AG08396 (cell line): ENCODE data around the gene PRELID1.
"Not testable (repeated sequence)": the region's sequence is repeated elsewhere in the genome, so short reads cannot be mapped to it uniquely, and the experiment has no call there.

ENCODE experiments used
- DNase-seq: peaks from one replicate; pipeline ENCODE4 v3.0.0; 2012; ENCODE audit warnings: low spot score, mixed read lengths

The PRELID1 gene

DNA sequence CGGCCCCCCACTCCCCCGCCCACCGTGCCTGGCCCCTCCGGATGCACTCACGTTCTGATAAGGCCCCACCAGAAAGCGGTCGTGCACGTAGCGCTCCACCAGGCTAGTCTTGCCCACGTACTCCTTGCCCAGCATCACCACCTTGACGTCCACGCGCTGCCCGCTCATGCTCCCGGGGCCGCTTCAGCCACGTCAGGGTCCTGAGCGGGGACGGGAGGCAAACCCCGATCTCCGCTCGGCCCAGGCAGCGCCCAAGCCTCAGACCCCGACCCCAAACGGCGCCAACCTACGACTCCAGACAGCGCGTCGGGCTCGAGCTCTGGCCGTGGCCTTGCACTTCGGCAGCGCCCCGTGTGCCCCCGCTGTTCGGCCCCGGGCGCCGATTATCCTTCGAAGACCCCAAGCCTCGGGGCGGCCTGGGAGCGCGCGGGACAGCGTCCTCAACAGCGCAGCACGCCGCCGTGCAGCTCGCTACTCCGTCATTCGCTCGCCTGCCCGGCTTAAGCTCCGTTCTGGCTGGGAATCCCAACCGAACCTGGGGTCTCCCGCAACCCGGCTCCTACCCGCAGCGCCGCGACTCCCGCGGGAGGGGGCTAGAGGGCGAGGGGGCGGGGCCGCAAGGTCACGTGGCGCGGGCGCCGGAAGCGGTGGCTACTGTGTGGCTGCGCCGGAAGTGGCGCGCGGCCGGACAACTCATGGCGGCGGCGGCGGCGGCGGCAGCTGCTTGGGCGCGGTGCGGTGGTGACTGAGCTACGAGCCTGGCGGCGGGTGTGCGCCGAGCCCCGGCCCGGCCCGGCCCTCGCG lies at the start of gene PRELID1, which contains the start of gene RAB24:
Gene PRELID1, plus strand, starts transcription at position 679 of the 804 bp plus-strand sequence. CDS start 187 bp downstream, outside the sequence.
Gene RAB24, minus strand, starts transcription at position 599 of the 804 bp plus-strand sequence. Its CDS starts 431 bp downstream, at position 168.
- peak; percentile 96 for DNase-seq

DNA sequence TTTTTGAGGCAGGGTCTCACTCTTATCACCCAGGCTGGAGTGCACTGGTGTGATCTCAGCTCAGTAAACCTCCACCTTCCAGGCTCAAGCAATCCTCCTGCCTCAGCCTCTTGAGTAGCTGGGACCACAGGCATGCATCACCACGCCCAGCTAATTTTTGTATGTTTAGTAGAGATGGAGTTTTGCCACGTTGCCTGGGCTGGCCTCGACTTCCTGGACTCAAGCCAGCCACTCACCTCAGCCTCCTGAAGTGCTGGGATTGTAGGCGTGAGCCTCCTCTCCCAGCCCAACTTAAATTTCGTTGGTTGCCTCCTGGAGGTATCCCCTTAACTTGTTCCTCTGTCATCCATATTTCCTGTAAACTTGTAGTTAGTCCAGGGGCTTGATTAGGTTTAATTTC lies 47.3 kb upstream of the PRELID1 start:
- DNase-seq, result no peak

- not testable (repeated sequence) for DNase-seq
Observed at GRCh38 chr5:177258711-177259110, 44.9 kb upstream of the PRELID1 start.

- no peak for DNase-seq
Observed at GRCh38 chr5:177260961-177261360, 42.6 kb upstream of the PRELID1 start.

- no peak for DNase-seq
Observed at GRCh38 chr5:177261510-177261909, 42.1 kb upstream of the PRELID1 start.

DNA sequence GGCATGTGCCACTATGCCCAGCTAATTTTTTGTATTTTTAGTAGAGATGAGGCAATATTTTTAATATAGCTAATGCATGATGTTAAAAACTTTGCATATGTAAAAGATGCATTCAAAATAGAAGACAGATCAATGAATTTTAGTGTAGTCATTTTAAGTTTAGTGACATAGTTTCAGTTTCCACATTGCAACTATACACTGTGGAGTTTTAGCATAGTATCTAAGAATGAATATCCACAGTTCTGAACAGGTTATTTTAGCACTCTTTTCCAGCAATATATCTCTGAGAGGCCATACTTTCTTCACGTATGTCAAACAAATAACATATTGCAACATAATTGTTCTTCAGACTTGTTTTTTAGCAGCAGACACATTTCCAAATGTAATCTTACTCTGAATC lies 39.4 kb upstream of the PRELID1 start:
- DNase-seq, result no peak

- DNase-seq, result no peak
Observed at GRCh38 chr5:177265395-177265794, 38.2 kb upstream of the PRELID1 start.

DNA sequence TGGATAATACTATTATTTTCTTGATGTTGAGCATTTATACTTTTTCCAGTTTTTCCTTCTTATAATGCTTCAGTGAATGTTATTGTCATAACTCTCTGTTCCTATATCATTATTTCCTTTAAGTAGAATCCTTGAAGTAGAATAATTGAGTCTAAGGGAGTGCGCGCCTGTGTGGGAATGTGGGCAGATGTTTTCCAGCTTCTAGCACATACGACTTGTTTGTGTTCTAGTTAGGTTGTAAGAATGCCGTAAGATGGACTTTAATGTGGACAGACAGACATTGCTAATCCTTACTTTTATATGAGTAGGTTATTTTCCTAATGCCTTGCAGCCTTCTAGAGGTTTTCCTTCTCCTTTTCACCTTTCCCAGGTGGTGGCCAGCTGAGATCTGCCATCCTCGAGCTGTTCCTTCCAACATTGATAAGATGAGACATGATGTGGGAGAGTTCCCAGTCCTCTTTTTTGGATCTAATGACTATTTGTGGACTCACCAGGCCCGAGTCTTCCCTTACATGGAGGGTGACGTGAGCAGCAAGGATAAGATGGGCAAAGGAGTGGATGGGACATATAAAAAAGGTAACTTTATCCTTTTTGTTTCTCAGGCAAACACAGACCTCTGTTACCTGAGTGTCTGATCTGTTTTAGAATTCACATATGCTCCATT lies 34.2 kb upstream of the PRELID1 start:
- no peak for DNase-seq

GRCh38 chr5:177269976-177270375 lies 33.6 kb upstream of the PRELID1 start:
- no peak for DNase-seq

DNA sequence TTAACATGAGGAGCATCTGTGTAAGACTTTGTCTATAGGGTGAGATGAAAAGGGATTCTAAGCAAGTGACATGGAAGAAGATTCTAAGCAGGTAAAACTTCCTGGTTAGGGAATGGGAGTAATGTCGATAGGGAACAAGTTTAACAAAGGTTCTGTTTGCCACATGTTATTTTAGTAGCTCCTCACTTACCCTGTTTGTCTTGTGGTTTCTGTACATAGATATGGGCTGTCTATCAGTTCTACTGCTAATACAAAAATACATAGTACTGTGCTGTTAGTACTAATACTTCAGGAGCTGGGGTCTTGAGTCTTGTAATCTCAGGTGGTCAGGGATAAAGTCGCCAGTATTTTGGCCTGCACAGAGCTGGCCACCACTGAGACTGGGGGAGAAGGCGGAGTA lies 32.9 kb upstream of the PRELID1 start:
- no peak for DNase-seq

DNA sequence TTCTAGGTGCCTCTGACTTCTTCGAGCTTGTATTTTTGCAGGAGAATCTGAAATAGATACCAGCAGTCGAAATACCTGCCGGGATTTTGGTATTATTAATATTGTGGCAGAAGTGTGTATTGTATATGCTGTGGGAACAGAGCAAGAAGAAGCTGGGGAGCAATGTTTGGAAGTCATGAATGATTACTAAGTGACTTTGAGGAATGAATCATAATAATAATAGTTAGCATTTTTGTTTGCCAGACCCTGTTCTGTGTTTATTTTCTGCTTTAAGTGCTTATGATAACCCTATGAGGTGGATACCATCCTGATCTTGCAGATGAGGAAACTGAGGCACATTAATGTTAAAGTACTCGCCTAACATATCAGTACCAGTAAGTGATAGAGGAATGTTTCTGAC lies 32.5 kb upstream of the PRELID1 start:
- peak; percentile 10 for DNase-seq

- no peak for DNase-seq
Observed at GRCh38 chr5:177275883-177276282, 27.7 kb upstream of the PRELID1 start.

DNA sequence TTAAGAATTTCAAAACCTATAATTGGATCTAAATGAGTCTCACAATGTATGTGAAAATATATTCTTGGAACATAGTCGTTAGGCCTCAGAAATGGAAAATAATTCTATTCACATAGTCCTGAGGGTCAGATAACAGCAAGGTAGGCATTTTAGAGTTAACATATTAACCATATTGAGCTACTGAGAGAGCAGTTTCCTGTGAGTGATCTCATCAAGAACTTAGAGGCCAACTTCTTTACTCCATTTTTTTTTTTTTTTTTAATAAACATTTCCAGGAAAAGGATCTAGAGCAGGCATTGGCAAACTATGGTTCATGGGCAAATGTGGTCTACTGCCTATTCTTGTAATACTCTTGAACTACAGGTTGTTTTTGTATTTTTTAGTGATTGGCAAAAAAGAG lies 26.7 kb upstream of the PRELID1 start:
- DNase-seq, result no peak

DNA sequence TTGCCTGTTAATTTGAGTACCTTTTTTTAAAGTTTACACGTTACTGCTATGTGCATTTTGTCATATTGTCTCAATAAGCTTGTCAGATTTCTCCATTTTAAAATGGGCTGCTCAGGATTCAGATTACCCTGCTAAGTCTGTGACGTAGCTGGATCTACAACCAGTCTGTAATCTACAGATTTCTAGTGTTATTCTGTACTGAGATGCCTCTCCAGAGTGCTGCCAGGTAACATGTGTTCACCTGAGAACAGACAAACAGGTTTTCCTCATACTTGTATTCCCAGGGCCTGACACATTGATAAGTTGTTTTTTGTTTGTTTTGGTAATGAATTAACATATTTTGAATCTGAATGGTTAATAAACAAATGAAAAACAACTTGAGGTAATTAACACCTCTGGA lies 15.4 kb upstream of the PRELID1 start:
- no peak for DNase-seq

GRCh38 chr5:177290816-177291596 lies 12.6 kb upstream of the PRELID1 start:
- DNase-seq, result no peak

DNA sequence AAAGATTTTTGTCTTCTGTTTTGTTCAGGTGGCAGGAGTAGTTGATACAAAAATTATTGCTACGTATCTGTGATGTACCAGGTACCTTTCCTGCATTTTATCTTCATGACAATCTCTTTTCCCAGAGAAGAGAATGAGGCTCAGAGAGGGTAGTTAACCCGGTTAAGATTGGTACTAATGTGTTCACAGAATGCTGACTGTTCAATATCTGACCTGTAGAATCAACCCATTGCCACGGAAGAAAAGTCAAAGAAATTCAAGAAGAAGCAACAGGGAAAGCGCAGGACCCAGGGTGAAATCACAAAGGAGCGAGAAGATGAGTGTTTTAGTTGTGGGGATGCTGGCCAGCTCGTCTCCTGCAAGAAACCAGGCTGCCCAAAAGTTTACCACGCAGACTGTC lies 11.9 kb upstream of the PRELID1 start:
- no peak for DNase-seq

DNA sequence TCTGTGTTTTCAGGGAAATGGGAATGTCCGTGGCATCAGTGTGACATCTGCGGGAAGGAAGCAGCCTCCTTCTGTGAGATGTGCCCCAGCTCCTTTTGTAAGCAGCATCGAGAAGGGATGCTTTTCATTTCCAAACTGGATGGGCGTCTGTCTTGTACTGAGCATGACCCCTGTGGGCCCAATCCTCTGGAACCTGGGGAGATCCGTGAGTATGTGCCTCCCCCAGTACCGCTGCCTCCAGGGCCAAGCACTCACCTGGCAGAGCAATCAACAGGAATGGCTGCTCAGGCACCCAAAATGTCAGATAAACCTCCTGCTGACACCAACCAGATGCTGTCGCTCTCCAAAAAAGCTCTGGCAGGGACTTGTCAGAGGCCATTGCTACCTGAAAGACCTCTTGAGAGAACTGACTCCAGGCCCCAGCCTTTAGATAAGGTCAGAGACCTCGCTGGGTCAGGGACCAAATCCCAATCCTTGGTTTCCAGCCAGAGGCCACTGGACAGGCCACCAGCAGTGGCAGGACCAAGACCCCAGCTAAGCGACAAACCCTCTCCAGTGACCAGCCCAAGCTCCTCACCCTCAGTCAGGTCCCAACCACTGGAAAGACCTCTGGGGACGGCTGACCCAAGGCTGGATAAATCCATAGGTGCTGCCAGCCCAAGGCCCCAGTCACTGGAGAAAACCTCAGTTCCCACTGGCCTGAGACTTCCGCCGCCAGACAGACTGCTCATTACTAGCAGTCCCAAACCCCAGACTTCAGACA lies 9.6 kb upstream of the PRELID1 start:
- DNase-seq, result no peak

DNA sequence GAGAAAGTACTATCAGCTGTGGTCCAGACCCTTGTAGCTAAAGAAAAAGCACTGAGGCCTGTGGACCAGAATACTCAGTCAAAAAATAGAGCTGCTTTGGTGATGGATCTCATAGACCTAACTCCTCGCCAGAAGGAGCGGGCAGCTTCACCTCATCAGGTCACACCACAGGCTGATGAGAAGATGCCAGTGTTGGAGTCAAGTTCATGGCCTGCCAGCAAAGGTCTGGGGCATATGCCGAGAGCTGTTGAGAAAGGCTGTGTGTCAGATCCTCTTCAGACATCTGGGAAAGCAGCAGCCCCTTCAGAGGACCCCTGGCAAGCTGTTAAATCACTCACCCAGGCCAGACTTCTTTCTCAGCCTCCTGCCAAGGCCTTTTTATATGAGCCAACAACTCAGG lies 9.0 kb upstream of the PRELID1 start:
- no peak for DNase-seq

- no peak for DNase-seq
Observed at GRCh38 chr5:177295924-177296323, 7.7 kb upstream of the PRELID1 start.

- DNase-seq, result no peak
Observed at GRCh38 chr5:177296581-177296980, 7.0 kb upstream of the PRELID1 start.

- no peak for DNase-seq
Observed at GRCh38 chr5:177297922-177298321, 5.7 kb upstream of the PRELID1 start.

DNA sequence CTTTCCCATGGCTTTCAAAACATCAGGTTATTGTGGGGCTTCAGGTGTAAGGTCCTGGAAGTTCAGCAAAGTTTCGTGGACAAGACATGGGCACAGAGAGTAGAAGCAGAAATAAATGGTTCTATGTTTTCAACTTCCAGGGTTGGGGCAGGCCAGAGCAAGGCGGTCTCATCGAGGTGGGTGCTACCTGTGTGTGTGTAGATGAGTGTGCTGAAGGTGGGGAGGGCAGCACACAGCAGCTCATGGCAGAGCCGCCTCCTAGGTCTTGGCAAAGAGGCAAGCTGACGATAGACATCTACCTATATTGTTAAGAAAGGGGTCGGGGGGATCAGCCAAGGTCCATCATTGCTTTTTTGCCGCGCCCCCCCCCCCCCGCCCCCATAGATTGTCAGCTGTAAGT lies 3.9 kb upstream of the PRELID1 start:
- DNase-seq, result no peak
